Activated effector memory CD4-positive, alpha-beta T cell treated with anti-CD3 and anti-CD28 coated beads, Interleukin-2, amount 50 U/mL, for 16 hours (primary cell): Measurements from ENCODE around the gene RAB3D.
"Not testable (repeated sequence)": the region's sequence is repeated elsewhere in the genome, so short reads cannot be mapped to it uniquely, and the experiment has no call there.

Experiments
- DNase-seq: peaks from one replicate; pipeline ENCODE4 v3.0.0-alpha.2; 2020

RAB3D gene

DNA sequence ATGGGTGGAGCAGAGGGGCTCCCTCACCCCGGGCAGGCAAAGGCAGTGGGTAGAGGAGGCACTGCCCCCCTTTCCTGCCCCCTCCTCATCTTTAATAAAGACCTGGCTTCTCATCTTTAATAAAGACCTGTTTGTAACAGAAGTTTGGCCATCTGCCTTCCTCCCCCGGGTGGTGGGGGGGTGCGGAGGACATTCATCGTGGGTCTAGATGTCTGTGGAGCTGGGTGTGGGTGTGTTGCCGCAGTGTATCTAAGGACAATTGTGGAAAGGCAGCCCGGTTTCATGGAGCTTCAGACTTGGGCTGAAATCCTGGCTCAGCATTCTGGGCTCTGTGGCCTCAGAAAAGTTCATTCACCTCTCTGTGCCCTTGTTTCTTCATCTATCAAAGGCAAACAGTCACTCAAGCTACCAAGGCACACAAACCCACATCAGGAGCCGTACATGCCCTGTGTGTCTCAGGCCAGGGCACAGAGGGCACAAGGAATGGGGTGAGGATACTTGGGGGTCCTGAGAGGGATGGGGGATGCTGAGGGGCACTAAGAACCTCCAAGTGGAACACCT, 26.2 kb upstream of the RAB3D start:
- DNase-seq, result no peak

DNA sequence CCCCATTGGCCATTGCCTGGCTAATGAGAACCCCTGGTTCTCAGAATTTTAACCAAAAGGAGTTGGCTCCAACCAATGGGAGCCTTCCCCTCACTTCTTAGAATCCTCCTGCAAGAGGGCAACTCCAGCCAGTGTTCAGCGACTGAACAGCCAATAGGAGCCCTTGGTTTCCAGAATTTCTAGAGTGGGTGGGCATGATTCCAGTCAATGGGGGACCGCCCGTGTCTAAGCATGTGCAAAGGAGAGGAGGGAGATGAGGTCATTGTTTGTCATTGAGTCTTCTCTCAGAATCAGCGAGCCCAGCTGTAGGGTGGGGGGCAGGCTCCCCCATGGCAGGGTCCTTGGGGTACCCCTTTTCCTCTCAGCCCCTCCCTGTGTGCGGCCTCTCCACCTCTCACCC, 25.5 kb upstream of the RAB3D start:
- no peak for DNase-seq

GRCh38 chr19:11364296-11364904, 24.9 kb upstream of the RAB3D start:
- DNase-seq, result no peak

GRCh38 chr19:11363881-11364280, 24.4 kb upstream of the RAB3D start:
- no peak for DNase-seq

- DNase-seq, result no peak
Measured at GRCh38 chr19:11361771-11362731, 22.6 kb upstream of the RAB3D start.

DNA sequence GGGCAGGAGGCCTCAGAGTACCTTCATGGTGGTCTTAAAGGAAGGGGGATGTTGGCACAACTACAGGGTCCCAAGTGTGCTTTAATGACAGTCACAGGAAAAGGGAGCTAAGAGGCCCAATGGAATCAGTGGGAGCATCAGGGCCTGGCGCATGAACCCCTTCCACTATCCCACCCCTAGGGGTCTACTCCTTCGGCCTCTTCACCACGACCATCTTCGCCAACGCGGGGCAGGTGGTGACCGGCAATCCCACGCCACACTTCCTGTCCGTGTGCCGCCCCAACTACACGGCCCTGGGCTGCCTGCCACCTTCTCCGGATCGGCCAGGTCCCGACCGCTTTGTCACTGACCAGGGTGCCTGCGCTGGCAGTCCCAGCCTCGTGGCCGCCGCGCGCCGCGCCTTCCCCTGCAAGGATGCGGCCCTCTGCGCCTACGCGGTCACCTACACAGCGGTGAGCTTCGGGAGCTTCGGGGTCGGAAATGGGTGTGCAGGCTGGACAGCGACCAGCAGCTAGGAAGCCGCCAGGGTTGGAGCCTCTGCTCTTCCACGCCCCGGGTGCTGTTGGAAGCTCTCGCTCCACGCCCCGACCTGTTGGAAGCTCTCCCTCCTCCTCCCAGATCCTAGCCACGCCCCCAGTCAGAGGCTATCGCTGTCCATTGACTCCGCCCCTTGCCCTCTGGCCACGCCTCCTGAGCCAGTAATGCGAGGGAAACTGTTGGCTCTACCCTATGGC, 21.7 kb upstream of the RAB3D start:
- no peak for DNase-seq

DNA sequence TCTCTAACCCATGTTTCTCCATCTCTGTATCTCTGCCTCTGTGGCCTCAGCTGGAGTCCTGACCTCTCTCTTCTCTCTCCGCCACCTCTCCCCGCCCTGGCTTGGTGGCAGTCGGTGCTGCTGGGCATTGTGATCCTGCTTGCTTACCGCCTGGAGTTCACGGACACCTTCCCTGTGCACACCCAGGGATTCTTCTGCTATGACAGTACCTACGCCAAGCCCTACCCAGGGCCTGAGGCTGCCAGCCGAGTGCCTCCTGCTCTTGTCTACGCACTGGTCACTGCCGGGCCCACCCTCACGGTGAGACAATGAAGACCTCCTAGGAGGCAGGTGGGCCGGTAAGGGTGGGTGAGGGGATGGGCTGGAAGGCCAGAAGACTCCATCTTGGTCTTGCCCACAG, 20.0 kb upstream of the RAB3D start:
- DNase-seq, result no peak

GRCh38 chr19:11356676-11357550, 17.5 kb upstream of the RAB3D start:
- no peak for DNase-seq

GRCh38 chr19:11356074-11356397, 16.6 kb upstream of the RAB3D start:
- no peak for DNase-seq

- peak; percentile 93 for DNase-seq
Measured at GRCh38 chr19:11355160-11356073, 16.0 kb upstream of the RAB3D start, which contains the start of gene PLPPR2. Gene PLPPR2, plus strand, starts transcription at chr19:11355432. Its CDS starts 2,242 bp downstream, at chr19:11357674.

- DNase-seq, result not testable (repeated sequence)
Measured at GRCh38 chr19:11354102-11354501, 14.6 kb upstream of the RAB3D start.

GRCh38 chr19:11349171-11349570, 9.7 kb upstream of the RAB3D start:
- no peak for DNase-seq

DNA sequence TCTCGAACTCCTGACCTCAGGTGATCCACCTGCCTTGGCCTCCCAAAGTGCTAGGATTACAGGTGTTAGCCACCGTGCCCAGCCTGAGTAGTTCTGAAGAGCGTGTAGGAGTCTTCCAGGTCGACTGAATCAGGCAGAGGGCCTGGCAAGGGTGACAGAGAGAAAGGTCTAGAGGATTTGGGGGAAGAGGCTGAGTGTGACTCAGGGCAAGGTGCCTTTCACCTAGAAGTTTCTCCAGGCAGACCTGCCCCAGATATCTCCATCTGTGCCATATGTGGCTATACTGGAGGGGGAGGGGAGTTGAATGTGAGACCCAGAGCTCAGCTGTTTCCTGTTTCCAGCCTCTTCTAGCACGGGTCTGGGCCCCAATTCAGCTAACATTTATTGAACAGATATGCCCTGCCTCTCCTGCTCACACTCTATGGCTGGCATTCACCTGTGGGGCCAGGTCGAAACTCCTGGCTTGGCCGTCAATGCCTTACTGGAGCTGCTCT, 8.1 kb upstream of the RAB3D start:
- no peak for DNase-seq

GRCh38 chr19:11346104-11346940, 6.9 kb upstream of the RAB3D start, which contains the start of the genes CCDC159 and TMEM205:
Gene CCDC159, plus strand, starts transcription at chr19:11346519. Its CDS starts 88 bp downstream, at chr19:11346607.
Gene TMEM205, minus strand, starts transcription at chr19:11346268. Its CDS starts 649 bp downstream, at chr19:11345619.
- DNase-seq, result peak; percentile 99

DNA sequence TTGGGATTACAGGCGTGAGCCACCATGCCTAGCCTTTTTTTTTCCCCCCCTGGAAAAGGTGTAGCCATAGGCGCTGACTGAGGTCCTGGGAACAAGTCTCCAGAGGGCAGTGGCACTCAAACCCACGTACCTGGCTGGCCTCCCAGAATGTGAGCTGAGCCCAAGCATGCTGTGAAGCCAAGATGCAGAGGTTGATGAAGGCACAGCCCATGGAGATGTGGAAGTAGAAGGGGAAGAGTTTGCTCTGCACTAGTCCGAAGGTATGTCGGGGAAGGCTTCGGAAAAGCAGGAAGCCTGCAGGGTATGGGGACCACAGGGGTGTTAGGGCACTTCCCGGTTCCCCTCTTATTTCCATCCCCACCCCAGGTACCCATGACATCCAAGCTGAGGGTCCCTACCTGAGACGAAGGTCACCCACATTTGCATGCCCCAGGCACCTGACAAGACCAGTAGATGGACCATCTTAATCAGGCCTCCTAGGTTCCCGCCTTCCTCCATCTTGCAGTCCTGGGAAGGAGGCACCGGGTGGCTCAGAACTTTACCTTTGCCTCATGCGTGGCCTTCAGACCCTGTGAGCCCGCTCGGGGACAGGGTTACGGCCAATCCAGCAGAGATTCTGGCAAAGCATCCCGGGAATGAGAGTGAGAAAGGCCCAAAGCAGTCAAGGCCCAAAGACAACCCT, 5.8 kb upstream of the RAB3D start:
- DNase-seq, result no peak

GRCh38 chr19:11342429-11342828, 3.0 kb upstream of the RAB3D start:
- no peak for DNase-seq

DNA sequence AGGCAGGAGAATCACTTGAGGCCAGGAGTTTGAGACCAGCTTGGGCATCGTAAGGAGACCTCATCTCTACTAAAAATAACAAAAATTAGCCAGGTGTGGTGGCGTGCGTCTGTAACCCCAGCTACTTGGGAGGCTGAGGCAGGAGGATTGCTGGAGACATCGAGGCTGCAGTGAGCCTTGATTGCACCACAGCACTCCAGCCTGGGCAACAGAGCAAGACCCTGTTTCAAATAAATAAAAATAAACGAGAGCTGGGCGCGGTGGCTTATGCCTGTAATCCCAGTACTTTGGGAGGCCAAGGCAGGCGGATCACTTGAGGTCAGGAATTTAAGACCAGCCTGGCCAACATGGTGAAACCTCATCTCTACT, 626 bp upstream of the RAB3D start:
- not testable (repeated sequence) for DNase-seq

GRCh38 chr19:11338569-11339253, 746 bp downstream of the RAB3D start:
- DNase-seq, result no peak

DNA sequence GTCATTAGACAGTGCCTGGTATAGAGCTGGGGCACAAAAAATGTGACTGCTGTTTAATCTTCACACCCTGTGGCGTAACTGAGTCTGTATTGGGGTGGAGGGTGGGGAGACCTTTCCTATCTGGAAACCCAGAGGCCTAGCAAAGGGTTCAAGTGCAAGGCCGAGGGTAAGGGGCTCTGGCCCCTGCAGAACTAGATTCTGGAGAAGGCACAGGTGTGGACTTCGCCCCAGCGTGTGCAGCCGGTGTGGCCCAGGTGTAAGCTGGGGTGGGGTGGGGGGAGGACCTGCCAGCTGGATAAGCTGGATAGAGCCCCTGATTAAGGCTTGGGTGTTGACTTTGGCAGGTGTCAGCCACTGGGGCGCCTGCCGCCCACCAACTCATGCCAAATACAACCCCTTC, 1.3 kb downstream of the RAB3D start:
- no peak for DNase-seq
